ENCODE measurements around the gene NXN.

Gene NXN

DNA sequence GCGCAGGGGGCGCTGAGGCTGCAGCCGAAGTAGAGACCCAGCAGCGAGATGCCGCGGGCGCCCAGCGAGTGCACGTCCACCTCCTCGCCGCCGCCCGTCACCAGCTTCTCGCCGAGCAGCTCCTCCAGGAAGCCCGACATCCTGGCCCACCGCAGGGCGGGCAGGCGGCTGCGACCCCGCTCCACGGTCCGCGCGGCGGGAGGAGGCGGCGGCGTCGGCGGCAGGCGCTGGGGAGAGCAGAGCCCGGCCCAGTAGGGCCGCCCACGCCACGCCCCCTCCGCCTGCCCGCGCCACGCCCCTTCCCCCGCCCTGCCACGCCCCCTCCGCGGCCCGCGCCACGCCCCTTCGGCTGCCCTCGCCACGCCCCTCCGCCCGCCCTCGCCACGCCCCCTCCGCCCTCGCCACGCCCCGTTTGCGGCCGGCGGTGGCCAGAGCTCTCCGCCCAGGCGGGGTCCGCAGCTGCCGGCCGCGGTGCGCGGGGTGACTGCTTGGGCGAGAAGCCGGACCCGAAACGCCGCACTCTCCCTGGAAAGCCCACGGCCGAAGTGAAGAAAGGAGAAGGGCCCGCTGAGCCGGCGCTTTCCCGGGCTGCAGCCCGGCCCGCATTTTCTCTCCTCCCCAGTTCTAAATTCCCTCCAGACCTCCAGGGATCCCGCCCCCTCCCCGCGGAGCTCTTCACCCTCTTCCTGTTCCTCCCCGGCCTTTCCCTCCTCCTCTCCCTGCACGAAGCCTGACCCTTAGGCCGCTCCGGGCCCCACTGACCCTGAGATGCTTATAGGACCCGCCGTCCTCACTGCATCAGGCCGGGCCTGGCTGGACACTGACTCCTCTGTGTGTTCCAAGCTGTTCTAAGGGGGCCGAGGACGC lies at the start of gene NXN:
TSS of gene NXN (minus strand) at position 238 of the 867 bp plus-strand sequence.
- no peak for DNase-seq

DNA sequence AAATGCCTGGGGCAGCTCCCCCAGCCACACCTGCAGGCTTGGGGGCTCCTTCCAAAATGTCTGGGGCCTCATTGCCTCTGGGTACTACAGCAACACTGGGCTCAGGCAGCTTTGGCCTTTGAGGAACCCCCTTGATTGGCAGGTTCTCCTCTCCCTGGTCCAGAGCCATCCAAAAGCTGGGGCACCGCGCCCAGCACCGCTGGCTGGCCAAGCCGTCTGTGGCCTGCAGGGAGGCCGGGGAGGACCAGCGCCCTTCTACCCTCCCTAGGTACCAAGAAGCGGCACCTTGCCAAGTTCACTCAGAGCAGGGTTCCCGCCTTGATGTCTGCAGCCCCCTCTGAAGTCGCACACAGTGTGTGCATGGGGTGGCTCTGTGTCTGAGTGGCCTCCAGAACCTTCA lies 47.5 kb upstream of the NXN start:
- no peak for DNase-seq

DNA sequence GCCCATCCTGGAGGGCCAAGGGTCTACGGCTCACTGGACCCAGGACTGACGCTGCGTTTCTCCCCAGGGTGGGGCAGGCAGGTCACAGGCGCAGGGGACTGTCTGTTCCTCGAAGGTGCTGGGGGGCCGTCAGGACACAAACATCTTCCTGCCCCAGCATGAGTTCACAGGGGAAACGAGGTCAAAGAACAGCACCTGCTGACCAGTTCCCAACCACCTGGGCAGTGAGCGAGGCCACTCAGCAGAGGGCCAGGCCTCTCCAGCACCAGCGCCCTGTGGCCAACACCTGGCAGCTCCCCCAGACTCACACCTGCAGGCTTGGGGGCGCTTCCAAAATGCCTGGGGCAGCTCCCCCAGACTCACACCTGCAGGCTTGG lies 47.0 kb upstream of the NXN start:
- no peak for DNase-seq

DNA sequence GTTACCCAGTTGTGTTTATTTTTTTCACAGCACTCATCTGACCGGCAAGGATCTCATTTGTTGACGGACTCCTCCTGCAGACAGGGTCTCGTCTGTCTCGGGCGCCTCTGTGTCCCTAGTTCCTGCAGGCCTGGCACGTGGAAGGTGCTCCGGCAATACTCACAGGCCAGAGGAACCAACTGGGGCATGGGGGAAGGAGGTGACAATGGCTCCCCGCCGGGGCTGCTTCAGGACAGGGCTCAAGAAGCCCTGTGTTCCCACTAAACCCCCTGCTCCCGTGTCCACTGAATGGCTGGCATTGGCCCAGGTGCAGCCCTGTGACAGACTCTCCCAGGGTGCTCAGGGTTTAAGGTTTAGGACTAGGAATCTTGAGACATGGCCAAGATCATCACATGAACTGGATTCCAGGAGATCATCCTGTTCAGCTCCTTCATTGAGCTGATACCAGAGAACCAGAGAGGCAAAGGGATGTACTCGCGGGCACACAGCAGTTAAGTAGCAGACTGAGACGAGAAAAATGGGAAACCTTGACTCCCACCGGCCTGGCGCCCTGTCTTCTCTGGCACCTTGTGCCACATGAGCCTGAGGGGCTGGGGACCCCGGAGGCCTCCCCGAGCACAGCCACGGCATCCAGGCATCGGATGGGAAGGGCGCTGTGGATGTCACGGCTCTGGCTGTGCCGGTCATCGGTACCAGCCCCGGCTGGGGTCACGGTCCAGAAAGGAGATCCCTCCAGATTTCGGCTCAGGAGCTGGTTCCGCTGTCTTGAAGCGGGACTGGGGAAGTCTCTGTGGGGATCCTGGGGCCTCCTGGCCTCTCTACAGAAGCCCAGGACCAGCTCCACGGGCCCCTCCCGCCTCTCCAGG lies 46.4 kb upstream of the NXN start:
- no peak for DNase-seq

DNA sequence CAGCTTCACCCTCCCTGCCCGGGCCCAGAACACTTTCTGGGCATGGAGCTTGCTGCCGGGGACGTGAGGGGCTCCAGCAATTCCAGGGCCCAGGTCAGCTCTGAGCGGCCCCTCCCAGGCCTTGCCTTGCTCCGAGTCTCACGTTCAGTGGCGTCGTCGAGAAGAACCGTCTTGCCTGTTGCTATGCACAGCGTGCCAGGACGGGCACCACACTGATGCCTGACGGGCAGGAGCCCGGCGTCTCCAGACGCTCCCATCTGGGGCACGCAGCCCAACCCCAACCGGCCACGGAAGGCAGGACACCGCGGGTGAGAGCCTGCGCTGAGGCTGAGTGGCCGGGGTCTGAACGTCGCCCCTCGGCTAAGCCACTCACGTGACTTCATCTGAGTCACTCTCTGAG lies 44.5 kb upstream of the NXN start:
- DNase-seq = no peak

DNA sequence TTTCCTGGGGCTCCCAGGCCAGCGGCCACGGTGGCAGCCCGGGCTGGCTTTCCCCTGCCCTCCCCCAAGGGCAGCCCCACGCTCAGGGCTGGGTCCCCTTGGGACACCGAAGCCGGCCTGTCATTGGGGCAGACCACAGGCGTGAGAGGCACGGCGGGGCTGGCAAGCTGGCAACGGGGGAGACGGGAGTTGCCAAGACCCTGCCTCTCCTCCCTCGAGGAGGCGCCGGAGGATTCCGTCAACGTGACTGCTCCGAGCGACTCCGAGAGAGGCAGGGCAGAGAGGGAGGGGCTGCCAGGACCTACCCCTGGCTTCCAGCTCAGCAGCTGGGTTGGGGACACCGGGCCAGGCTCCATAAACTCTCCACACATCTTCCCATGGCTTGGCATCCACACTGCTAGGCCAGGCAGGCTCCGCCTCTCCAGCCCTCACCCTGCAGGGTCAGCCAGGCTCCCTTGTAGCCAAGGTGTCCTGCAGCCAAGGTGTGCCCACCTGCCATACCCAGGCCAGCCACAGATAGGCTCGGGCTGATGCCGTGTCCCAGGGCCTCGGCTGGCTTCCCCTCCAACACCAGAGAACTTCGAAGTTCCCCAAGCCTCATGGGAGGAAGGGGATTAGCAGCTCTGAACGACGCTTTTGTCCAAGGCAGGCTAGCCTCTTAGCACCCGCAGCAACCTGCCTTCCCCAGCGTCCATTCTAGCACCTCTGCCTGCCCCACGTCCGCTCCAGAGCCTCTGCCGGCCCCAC lies 42.9 kb upstream of the NXN start:
- no peak for DNase-seq

DNA sequence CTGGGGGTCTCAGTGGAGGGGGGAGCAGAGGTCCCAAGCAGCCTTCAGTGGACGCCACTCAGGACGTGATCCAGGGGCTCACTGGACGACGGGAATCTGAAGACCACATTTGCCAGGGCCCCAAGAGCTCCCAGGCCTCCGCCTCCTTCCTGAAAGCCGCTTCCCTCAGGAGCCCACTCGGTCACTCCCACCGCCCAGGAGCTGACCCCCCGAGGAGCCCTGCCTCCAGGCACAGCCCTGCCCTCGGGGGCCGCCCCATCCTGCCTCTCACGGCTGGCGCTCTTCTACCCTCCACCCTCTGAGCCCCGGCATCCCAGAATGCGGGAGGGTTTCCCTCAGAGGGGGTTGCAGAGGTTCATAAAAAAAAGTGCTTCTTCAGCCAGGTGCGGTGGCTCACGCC lies 41.6 kb upstream of the NXN start:
- no peak for DNase-seq

DNA sequence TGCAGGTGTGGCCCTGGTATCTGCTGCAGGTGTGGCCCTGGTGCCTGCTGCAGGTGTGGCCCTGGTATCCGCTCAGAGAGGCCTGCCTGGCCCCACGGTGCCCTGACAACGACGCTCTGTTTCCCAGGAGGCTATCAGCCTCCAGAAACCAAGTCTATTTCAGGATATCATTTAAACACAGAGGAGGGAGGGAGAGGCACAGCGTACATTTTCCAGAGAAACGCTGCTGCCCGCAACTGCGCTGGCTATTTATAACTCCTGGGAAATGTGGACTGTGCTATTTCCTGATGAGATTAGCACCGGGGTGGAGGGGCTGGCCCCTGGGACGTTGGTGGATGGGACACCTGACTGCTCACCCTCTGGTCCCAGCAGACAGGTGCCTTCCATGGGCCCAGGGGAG lies 39.9 kb upstream of the NXN start:
- no peak for DNase-seq

DNA sequence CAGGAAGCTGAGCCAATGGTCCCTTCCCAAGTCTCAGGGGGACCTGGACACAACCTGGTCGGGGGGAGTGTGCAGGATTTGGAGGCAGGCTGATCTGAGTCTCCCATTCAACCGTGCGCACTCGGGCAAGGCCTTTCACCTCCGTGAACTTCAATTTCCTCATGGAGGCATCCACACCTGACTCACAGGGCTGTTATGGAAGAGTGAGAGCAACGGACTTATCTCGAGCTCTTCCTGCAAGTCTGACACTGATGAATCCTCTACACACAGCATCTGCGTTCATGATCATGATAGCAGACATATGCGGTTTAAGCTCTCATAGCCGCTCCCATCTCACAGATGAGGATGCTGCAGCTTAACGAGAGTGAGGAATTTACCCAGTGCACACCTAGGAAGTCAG lies 39.0 kb upstream of the NXN start:
- DNase-seq = no peak

DNA sequence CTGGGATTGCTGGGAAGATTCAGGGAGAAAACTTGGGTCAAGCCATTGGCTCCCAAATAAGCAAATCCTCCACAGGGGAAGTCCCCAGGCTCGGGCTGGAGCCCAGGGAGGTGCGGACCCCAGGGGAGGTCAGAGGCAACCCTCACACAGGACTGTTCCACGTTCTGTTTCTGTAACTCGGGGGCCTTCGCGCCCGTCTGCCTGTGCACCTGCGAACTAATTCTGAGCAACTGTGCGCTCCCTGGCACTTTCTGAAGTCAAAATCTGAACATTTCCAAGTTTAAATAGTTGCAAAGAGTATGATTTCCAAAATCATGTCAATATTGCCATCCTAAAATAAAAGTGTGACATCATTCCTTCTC lies 34.1 kb upstream of the NXN start:
- no peak for DNase-seq

DNA sequence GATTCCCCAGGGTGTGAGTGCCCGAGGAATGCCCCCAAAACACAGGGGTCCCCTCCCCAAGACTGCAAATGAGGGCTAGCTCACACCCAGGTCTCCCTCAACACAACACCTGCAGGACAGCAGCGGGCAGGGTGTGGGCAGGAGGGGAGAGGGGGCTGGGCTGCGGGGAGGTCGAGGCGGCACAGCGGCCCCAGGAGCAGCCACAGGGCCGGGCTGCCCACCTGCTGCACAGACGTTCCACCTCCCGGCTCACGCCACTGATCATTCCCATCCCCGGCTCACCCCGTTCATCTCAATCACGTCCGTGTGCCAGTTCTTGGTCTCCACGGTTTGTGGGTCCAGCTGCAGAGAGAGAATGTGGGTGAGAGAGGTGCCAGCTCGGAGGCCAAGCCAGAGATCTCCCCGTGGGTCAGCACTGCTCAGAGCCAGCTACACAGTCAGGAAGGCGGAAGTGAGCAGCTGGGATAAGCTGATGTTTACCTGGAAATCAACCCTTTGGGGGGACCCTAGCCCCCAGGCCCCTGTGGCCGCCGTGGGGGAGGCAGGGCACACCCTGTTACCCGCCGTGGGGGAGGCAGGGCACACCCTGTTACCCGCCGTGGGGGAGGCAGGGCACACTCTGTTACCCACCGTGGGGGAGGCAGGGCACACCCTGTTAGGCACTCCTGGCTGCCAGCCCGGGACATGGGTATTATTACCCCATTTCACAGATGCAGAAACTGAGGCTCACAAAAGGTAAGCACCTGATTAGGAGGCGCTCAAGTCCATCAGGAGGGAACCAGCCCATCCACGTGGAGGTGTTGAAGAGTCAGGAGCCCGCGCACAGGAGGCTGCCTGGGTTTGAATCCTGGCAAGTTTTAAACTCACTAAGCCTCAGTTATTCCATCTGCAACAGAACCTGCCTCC lies 33.5 kb upstream of the NXN start:
- no peak for DNase-seq

DNA sequence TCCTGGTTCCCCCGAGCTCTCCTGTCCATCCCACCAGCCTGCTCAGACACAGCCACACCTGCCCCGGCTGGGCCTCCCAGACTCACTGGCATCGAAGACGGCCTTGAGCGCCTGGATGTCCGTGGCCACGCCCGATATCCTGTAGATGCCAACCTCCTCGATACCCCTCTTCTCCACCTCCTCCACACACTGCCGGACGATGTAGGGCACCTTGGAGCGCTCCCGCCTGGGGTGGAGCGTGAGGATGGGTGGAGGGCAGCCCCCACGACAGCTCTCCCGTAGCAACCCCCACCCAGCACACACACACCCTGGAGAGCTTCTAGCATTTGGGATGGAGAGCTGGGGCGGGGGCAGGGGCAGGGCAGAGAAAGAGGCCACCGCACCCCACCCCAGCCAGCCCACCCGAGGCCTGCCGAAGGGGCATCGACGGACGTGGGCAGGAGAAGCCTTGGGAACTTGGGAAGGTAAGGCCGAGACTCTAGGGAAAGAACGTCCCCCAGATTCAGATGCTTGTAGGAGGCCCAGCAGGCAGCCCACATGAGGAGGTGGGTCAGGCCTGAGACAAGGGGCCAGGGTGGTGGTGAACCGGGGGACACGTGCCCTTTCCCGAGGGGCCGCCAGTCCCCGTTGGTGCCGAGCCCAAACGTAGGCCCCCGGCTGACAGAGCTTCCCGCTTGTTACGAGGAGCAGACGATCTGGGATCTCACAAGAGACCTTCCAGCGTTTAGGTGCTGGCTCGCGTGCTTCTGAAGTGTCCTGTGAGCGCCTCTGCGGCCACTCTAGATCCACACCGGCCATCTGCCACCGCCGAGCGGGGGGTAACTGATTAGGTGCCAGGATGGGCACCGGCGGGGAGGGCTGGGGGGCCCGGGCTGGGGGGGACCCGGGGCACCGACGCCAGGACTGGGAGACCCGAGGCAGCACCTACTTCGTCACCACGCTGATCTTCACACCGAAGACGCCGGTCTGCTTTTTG lies 32.5 kb upstream of the NXN start:
- peak; percentile 57 for DNase-seq

DNA sequence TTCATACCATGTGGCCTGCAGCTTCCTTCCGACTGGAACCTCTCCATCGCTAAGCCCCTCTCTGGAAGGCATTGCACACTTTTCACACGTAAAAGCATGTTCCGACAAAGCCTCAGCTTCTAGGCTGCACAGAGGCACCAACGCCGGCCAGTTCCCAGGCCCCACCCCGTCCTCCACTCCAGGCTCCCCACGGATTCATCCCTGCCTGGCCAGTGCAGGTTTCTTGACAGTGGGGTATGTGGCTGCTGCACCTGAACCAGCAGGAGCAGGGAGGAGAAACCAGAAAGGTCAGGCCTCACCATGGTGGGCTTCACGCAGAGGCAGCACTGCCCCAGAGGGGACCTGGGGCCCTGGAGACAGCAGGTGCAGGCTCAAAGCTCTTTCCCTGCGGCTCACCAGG lies 31.6 kb upstream of the NXN start:
- no peak for DNase-seq

DNA sequence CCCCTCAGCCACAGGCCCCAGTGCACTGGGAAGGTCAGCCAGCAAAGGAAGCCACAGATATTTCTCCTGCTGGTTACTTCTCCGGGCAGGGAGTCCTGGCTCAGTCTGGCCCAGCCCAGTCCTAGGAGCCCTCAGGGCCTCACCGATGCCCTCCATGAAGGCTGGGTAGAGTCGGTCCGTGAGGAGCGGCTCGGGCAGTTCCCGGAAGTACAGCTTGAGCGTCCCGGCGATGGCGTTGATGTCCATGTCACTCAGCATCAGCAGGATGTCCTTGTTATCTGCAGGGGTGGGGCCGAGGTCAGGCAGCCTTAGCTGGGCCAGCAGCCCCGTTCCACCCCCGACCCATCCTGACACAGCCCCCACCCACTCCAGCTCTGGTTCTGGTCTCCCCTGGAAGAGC lies 31.0 kb upstream of the NXN start:
- DNase-seq = no peak

DNA sequence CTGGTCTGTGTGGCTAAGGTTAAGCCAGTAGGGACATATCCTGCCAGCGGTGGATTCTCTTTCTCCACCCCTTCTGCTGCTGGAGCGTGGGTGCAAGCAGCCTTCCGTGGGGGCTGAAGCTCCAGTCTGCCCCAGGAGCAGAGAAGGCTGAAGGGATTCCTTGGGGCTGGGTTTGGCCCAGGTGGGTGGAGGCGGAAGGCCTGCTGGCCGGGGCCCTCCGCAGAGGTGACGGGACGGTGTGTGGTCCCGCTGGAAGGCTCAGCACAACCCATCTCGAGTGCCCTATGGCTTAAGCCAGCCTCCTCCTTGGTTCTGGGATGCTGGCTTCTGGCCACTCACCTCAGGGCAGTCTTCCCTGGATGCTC lies 30.5 kb upstream of the NXN start:
- no peak for DNase-seq

DNA sequence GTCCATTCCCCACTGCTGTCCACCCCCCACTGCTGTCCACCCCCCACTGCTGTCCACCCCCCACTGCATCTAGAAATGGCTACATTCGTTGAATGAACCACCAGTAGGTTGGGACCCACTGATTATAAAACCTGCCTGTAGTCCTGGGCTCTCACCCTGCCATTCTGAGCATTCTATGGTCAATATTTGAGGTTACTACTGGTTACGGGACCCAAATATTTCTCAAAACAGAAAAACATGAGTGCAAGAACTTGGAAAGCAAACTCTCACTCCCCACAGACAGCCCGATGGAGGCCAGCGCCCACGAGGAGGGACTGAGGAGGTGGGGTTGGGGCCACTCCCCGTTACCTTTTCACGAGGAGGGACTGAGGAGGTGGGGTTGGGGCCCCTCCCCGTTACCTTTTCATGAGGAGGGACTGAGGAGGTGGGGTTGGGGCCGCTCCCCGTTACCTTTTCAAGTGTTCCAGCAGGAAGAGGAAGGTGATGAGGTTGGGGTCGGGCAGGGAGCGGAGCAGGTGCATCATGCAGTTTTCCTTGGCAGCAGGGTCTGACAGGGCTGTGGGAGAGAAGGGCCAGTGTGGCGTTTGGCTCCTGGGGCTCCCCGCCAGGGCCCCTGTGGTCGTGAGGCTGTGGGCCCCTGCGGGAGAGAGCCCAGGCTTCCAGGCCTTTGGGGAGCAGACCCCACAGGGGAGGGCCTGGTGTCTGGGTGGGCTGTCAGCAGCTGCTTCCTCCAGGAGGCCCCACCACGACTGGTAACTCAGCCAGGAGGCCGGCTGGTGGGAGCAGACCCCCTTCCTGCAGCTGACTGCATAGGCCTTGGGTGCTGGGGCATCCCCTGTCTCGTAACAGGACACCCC lies 29.9 kb upstream of the NXN start:
- no peak for DNase-seq

DNA sequence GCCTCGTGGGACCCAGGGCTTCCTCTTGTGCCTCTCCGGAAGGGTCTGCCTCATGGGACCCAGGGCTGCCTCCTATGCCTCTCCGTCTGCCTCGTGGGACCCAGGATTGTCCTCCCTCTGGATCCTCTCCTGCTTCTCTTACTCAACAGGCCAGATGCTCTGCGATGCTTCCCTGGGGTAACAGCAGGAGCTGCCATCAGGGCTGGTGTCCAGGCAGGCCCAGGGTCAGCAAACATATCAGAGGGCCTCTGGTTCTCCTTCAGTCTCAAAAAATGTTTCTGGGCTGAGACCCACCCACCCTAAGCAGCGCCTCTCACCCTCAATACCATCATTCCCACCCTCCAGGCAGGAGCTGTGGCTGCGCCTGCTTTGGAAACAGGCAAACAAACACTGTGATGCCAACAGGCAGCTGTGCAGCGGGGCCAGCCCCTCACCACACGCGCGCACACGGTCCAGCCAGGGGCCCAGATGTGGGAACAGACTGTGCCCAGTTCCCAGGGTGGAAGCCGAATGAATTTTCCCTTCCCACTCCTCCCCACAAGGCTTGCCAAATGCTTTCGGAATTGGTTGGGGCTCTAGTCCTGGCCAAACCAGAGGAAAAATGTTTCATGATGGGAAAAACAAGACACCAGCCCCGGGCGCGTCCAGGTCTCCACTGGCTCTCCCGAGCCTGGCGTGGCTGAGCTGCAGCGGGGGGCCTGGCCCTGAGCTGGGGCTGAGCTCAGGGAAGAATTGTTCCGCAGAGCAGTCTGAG lies 28.6 kb upstream of the NXN start:
- no peak for DNase-seq

DNA sequence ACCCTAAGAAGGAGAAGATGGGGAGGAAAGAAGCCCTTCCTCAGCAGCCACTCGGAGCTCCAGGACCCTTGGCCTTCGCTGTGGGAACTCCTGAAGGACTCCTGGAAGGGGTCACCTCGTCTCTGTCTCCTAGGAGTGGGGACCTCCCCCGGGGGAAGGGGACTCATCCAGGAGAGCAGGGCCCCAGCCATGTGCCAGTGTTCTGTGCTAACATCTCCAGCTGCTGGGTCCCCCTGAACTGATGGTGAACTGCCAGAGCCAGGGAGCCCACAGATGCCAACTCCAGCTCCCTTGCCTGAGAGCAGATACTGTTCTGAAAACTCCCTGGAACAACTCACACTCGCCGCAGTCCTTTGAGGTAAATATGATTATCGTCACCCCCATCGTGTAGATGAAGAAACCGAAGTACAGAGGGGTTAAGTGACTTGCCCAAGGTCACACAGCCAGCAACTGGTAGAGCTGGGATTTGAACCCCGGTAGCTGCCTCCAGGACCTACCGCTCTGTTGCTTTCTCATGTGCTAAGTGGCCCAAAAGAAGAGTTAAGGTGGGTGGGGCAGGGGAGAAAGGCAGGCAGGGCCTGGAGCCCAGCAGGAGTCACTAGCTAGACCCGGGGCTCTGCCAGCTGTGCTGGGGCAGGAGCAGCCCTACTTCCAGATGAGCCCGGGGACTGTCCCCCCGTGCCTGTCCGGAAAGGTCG lies 27.9 kb upstream of the NXN start:
- DNase-seq = no peak

DNA sequence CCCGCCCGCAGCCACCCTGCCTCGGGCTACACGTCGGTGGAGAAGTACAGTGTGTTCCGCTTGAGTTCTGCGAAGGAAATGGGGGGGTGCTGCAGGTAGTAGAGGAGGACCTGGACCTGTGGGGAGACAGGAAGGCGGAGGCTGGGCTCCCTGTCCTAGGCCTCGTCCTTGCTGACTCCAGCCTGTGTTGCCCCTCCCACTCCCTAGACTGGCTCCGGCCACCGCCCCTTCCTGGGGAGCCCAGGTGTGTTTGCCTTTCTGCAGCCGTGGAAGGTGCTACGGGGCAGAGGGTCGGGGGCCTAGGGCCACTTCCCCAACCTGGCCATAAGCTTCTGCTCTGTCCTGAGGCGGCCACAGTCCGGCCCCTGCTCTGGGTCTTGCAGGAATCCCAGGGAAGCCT lies 26.5 kb upstream of the NXN start:
- DNase-seq = no peak
